ENCODE data around the gene INHA. TPM values are rescaled to one million over a fixed set of nuclear protein-coding genes. Genes with fewer than 3 reads are reported as not detected.

Gene INHA
- total RNA-seq, 1 donor from 2014 or later: not detected

- Histone ChIP-seq H3K4me1 (no peaks in the 10 kb centered on the region), H3K9me3 (no peaks in the 10 kb centered on the region), H3K27me3 (no peaks in the 10 kb centered on the region), H3K27ac (no peak overlapping the region), H3K4me3 (no peak overlapping the region), H3K36me3 (peaks cover 18 to 34% of the 10 kb centered on the region in 2 donors)
- intact Hi-C loops (cut with DNase I): no loop called here
- TF ChIP-seq, protein P1, sequence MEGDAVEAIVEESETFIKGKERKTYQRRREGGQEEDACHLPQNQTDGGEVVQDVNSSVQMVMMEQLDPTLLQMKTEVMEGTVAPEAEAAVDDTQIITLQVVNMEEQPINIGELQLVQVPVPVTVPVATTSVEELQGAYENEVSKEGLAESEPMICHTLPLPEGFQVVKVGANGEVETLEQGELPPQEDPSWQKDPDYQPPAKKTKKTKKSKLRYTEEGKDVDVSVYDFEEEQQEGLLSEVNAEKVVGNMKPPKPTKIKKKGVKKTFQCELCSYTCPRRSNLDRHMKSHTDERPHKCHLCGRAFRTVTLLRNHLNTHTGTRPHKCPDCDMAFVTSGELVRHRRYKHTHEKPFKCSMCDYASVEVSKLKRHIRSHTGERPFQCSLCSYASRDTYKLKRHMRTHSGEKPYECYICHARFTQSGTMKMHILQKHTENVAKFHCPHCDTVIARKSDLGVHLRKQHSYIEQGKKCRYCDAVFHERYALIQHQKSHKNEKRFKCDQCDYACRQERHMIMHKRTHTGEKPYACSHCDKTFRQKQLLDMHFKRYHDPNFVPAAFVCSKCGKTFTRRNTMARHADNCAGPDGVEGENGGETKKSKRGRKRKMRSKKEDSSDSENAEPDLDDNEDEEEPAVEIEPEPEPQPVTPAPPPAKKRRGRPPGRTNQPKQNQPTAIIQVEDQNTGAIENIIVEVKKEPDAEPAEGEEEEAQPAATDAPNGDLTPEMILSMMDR (IDR thresholded peaks at IDR 0.05): no peak
- DNase-seq (ENCODE audit: low spot score in 2 of 2): no peak
Observed at GRCh38 chr2:219561179-219562048, 10.7 kb upstream of the INHA start.

- TF ChIP-seq, protein P1 (IDR thresholded peaks at IDR 0.05): no peak
- Histone ChIP-seq H3K27me3 (no peaks in the 10 kb centered on the region), H3K4me1 (no peaks in the 10 kb centered on the region), H3K9me3 (no peaks in the 10 kb centered on the region), H3K4me3 (no peak overlapping the region), H3K36me3 (peaks cover 18 to 38% of the 10 kb centered on the region in 2 donors), H3K27ac (no peak overlapping the region)
- intact Hi-C loops (cut with DNase I): no loop called here
- peak in 1 of 2 donors; percentile 55 for DNase-seq (ENCODE audit: low spot score in 2 of 2)
Observed at GRCh38 chr2:219562049-219563020, 9.8 kb upstream of the INHA start.

- Histone ChIP-seq H3K27me3 (no peaks in the 10 kb centered on the region), H3K36me3 (peaks cover 18 to 36% of the 10 kb centered on the region in 2 donors), H3K9me3 (no peaks in the 10 kb centered on the region), H3K4me1 (no peaks in the 10 kb centered on the region), H3K4me3 (no peak overlapping the region), H3K27ac (no peak overlapping the region)
- peak in 1 of 2 donors; percentile 56 for DNase-seq (ENCODE audit: low spot score in 2 of 2)
- TF ChIP-seq, protein P1 (IDR thresholded peaks at IDR 0.05): no peak
- intact Hi-C loops (cut with DNase I): no loop called here
Observed at GRCh38 chr2:219563271-219563928, 8.7 kb upstream of the INHA start.

DNA sequence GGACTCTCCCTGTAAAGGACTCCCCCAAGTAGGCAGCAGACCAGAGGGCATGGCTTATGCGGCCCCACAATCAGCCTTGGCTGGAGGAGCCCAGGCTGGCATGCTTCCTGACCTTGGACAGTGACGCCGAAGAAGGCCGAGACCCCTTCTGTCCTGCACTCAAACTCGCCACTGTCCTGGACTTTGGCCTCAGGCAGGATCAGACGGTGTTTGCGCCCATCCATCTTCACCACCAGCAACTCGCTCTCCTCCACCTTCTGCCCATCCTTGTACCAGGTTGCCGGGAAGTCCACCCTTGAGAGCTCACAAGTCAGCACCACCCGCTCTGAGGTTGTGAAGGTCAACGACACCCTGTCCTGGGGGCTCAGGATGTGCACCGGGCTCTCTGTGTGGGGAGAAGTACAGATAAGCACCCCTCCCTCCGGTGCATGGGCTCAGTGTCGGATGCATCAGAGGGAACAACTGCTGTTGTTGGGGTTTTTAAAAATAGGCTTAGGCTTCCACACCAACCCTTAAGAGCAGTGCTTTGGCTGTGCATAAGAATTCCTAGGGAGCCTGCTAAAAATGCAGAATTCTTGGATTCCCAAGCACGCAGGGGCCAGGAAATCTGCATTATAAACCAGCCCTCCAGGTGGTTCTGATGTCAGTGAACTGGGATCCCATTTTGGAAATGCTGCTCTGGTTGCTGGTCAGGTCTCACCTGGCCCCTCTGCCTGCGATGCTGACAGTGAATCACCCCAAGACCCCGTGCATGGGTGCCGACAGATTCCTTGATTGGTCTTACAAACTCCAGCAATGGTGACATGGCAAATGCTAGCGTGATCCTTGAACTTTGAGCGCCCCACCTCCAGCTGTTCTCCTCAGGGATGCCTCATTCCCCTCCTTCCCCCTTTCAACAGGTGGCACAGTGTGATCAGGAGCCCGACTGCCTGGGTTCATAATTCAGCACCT lies 6.7 kb upstream of the INHA start:
- Histone ChIP-seq H3K4me3 (no peak overlapping the region), H3K36me3 (peaks cover 18 to 36% of the 10 kb centered on the region in 2 donors), H3K9me3 (no peaks in the 10 kb centered on the region), H3K4me1 (peaks cover 0 to 5% of the 10 kb centered on the region in 2 donors), H3K27me3 (no peaks in the 10 kb centered on the region), H3K27ac (no peak overlapping the region)
- TF ChIP-seq, protein P1 (IDR thresholded peaks at IDR 0.05): no peak
- no peak for DNase-seq (ENCODE audit: low spot score in 2 of 2)
- intact Hi-C loops (cut with DNase I): no loop called here

All from ascending aorta (tissue), 2 donors.